GM18870 (cell line): ENCODE measurements around the gene NEDD8.

Experiments used
- ATAC-seq: cut with Tn5 transposase; IDR thresholded peaks from one replicate; pipeline ENCODE4 v1.9.1; 2021; ENCODE audit warnings: moderate library complexity; ENCODE audit not compliant: unreplicated experiment

Gene NEDD8

DNA sequence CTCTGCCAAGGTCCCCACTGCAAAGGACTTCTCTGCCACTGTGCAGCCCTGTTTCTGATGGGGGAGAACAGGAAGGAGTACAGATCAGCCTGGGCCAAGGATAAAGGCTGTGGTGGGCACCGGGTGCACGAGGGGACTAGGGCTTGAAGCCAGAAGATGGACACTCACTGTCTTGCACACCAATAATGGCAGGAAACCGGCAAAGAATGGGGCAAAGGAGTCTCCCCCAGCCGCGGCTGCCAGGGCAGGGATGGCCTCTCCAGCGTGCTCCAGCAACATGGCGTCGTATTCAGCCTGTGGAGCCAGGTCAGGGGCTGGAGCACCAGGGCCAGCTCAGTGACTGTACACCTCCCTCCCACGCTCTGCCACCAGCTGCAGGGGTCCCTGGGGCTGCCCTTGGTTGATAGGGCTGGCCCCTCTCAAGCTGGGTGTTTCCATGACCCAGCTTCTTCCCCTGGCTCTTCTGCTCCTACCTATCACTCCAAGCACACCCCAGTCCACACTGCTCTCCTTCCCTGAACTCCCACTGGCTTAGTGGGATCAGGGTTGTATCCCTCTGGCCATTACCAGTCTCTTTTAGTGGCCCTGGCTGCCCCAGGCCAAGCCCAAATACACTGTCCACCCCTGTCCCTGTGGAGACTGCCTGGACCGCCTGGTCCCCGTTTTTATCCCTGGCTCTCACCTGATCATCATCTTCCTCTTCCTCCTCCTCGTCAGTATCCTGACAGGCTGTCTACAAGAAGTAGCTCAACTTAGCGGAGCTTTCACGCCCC is 49.9 kb downstream of the NEDD8 start:
- ATAC-seq, result no peak

DNA sequence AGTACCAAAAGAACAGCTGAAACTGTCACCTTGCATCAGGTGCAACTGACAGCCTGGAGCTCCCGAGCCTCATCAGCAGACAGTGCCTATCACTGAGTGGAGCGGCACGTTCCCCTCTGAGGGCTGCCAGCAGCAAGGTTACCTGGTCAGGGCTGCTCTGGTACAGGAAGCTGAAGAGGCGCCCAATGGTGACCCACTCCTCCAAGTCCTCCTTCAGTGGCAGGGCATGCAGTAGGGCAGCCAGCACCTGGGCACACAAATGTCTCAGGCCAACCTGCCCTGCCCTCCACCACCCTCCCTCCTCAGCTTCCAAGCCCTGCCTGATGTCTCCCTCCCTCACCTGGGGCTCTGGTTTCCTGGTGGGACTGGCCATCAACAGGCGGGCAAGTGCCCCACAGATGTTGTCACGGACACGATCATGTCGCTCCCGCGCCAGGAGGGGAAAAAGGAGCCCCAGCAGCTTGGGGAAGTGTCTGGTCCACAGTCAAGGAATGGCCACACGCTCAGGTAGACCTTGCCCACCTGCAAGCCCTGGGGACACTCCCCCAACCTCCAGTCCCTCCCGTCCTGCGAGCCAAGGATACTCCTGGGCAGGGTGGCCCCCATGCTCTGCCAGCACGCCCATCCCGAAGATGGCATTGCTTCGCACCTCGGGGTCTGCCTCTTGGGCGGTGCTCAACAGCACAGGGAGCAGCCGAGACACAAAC is 50.6 kb downstream of the NEDD8 start:
- ATAC-seq, result no peak

DNA sequence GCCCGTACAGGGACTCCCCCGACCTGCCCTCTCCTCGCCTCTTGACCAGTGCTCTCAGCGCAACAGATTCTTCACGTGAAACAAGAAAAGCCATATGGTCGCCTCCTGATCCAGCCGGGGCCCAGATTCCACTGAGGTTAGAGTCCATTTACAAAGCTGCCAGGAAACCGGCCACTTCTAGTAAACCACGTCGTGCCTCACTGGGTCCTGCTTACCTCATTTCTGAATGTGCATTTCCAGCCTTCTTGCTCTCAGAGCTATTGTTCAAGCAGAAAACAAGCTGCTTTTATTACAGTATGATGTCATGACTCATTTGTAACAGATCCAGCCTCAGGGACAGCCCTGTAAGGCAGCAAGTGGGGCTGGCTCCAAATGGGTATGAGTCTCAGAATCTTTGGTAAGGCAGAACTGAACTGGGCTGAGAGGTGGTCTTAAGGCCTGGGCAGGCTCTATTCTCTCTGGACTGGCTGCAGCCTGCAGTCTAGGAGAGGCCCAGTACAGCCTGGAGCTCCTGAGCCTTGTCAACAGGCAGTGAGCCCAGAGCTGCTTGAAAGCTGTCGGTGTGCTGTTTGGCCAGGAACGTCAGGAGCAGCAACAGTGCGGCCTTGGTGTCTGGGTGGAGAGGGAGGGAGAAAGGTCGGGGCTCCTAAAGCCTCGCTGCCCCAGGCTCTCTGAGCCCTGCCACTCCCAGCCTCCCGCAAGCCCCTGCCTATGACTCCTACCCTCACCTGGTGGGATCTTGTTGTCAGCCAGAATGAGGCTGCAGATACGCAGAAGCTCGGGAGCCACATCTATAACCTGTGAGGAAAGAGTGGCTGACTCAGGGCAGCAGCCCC is 52.0 kb downstream of the NEDD8 start:
- ATAC-seq, result no peak

DNA sequence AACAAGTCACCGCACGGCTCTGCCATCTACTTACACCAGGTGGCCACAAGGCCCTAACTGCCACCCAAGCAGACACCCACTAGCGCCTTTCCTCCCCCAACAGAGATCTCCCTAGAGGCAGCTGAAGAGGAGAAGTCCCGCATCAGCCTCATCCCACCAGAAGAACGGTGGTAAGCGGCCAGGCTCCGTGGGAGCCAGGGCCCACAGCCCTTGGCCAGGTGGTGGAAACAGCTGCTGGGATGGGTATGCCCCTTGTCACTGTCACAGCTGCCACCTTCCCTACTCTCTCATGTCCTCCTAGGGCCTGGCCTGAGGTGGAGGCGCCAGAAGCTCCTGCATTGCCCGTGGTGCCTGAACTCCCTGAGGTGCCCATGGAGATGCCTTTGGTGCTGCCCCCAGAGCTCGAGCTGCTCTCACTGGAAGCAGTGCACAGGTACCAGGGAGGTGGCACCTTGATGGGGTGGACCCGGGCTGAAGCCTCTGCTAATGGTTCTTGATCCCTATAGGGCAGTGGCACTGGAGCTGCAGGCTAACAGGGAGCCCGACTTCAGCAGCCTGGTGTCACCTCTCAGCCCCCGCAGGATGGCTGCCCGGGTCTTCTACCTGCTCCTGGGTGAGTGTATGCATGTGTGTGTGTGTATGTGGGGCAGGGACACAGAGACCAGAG is 52.7 kb downstream of the NEDD8 start:
- no peak for ATAC-seq

DNA sequence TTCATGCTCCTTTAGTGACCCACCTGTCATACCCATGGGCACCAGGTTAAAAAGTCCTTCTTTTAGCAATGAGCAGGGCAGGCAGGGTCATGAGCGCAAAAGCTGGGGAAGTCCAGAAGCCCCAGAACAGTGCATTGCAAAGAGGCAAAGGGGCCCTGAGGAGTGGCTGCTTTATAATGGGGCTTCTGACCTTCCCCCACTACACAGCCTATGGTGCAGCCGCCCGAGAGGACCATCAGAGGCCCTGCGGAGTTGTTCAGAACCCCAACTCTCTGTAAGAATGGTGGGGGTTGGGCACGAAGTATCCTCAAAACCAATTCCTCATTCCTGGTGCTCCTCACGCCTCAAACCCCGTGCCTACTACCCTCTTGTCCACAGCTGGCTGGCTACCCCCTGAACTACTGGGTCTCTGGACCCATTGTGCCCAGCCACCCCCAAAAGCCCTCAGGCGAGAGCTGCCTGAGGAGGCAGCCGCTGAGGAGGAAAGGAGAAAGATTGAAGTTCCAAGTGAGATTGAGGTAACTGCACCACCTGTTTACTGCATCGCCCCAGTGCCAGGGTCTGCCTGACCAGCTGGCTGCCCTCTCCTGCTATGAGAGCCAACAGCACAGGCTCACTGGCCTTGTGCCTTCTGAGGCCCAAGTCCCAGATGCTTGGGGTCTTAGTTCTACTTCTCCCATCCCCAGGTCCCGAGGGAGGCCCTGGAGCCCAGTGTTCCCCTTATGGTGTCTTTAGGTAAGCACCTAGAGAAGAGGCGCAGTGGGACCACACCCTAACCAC is 53.6 kb downstream of the NEDD8 start:
- no peak for ATAC-seq

DNA sequence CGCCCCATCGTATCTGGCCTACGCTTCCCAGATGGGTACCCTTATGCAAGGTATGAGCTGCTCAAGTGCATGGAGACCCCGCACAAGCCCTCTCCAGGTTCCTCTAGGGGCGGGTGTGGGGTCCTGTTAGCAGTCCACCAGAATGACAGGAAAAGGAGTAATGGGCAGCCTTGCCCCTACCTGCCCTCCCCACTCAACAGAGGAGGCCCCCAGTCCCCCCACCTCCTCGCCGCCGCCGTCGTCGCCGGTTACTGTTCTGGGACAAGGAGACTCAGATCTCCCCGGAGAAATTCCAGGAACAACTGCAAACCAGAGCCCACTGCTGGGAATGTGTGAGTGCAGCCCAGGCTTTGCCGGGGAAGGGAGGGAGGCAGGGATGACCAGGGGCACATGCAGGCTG is 54.3 kb downstream of the NEDD8 start:
- no peak for ATAC-seq

DNA sequence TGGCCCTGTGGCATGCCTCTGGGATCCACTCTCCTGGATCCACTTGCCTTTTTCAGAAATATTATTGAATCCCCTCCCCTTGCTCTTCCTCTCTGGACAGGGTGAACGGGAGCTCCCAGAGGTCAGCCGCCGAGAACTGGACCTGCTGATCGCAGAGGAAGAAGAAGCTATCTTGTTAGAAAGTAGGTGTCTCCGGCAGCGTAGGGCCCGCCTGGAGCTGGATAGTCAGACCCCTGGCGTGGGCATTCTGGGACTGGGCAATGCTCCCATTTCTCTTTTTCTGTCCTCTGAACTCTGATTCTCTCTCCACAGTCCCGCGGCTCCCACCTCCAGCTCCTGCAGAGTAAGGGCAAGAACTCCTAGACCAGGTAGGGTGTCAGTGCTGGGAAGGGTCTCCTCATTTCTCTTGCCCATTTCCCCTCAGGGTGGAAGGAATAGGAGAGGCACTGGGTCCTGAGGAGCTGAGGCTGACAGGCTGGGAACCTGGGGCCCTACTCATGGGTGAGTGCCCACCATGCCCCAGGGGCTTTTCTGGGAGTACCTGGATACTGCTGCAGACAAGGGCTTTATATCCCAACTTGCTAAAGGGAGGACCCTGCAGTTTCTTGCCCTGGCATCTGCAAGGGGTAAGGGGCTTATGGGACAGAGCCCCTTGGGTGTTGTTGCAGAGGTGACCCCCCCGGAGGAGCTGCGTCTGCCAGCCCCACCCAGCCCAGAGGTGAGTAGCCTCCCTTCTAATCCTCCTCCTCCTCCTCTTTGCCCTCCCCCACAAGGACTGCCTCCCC is 54.9 kb downstream of the NEDD8 start:
- no peak for ATAC-seq

DNA sequence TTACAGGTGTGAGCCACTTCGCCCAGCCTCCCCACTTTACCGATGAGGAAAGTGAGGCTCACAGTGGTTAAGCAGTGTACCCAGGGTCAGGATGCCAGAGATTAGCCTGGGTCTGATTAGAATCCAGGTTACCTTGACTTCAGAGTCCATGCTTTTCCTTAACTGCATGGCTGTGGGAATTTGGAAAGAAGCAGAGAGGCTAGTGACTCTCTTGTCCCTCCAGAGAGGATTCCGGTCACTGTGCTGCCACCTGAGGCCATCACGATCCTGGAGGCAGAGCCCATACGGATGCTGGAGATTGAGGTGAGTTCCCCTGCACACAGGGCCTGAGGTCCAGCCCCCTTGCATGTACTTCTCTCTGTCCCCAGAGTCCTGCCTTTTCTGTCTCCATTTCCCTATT is 55.6 kb downstream of the NEDD8 start:
- ATAC-seq, result no peak

DNA sequence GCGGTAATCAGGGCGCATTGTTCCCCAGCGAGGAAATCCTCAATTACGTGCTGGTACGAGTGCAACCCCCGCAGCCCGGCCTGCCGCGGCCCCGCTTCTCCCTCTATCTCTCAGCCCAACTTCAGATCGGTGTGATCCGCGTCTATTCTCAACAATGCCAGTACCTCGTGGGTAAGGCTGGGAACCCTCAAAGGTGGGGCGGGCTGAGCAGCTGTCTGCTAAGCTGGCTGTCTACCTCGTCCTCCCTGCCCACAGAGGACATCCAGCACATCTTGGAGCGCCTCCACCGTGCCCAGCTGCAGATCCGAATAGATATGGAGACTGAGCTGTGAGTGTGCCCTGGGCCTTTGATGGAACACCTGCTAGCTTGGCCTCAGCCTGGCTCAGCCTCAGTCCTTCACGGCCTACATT is 59.3 kb downstream of the NEDD8 start:
- ATAC-seq, result no peak

DNA sequence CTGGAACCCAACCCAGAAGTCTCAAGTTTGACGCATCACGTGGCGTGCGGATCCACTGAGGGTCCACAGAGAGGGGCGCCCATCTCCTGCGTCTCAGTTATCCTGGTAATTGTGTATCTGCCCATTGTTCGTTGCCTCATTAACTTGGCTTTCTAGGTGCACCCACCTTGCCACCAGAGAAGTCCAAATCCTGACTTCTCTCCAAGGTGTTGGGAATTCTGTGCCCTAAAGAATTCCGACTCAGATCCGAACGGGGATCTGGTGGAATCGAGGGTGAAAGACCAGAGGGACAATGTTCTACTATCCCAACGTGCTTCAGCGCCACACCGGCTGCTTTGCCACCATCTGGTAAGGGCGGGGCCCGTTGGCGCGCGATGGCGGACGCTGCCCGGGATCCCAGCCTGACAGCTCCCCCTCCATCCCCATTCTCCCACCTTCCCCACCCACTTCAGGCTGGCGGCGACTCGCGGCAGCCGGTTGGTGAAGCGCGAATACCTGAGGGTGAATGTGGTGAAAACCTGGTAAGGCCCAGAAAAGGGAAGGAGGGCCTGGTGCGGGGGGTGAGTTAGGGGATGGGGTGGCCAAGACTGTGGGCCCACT is 59.8 kb downstream of the NEDD8 start:
- no peak for ATAC-seq

DNA sequence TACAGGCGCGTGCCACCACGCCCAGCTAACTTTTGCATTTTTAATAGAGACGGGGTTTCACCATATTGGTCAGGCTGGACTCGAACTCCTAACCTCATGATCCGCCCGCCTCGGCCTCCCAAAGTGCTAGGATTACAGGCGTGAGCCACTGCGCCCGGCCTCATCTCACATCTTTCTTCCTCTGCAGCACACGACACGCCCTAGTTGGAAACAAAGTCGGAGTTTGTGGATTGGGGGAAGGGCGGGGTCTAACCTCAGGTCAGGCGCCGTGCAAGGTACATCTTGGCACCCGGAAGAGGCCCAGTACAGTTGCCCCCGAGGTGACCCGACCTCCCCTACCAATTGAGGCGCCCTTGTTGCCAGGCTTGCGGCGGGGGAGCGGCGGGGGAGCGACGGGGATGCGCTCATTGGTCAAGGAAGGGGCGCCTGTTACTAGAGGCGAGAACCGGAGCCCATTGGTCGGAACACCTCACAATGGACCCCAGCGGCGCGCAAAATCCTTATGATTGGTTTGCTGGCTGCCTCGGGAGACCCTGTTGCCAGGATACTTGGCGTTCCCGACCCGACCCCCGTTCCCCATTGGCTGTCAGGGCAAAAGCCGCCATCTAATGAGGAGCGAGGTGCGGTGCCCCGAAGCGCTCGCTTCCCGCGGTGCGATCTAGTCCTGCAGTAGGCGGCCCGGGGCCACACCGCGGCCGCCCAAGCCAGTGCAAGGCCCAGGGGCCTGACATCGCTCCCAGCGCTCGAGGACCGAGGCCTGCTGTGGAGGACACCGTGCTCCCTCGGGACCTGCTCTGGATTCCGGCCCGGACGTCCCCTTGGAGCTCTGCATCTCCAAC is 60.5 kb downstream of the NEDD8 start, which contains the start of gene REC8:
Gene REC8 (plus strand): TSS at position 659 of the 839 bp plus-strand sequence. CDS start 473 bp downstream, outside the sequence.
- peak; percentile 59 for ATAC-seq

DNA sequence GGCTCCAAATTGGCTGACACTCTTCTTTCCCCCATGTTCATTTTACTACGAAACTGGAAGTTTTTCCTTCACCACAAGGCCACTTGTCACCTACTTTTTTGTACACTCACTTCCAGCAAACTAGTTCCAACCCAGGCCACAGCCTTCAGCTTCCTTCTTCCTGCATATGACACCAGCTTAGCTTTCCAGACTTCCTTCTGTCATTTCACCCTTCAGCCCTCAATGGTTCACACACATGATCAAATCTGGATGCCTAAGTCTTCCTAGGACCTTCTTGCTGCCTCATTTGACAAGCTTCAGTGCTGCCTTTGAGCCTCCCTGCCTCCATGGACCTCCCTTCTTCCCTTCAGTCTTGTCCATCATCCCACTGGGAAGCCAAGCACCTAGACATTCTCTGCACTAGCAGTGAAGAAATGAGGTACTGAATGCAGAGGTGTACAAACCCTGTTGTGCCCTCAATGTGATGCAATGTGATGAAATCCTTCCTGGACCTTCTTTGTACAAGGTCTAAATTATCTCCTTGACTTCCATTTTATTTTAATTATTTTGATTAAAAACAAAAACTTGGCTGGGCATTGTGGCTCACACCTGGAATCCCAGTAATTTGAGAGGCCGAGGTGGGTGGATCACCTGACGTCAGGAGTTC is 64.6 kb downstream of the NEDD8 start:
- ATAC-seq, result no peak
